Measurements from ENCODE around the gene AHCYL2.

Gene AHCYL2

GRCh38 chr7:129262324-129262723 lies 37.5 kb downstream of the AHCYL2 start:
- Histone ChIP-seq H3K36me3 (no peaks in the 10 kb centered on the region), H3K27ac (no peak overlapping the region), H3K27me3 (ENCODE audit: insufficient read depth, low read depth, severe bottlenecking) (no peaks in the 10 kb centered on the region), H3K4me3 (ENCODE audit: low read depth, low read length) (no peak overlapping the region), H3K9me3 (ENCODE audit: severe bottlenecking) (no peaks in the 10 kb centered on the region)
- TF ChIP-seq, protein P1, sequence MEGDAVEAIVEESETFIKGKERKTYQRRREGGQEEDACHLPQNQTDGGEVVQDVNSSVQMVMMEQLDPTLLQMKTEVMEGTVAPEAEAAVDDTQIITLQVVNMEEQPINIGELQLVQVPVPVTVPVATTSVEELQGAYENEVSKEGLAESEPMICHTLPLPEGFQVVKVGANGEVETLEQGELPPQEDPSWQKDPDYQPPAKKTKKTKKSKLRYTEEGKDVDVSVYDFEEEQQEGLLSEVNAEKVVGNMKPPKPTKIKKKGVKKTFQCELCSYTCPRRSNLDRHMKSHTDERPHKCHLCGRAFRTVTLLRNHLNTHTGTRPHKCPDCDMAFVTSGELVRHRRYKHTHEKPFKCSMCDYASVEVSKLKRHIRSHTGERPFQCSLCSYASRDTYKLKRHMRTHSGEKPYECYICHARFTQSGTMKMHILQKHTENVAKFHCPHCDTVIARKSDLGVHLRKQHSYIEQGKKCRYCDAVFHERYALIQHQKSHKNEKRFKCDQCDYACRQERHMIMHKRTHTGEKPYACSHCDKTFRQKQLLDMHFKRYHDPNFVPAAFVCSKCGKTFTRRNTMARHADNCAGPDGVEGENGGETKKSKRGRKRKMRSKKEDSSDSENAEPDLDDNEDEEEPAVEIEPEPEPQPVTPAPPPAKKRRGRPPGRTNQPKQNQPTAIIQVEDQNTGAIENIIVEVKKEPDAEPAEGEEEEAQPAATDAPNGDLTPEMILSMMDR (IDR thresholded peaks at IDR 0.05; ENCODE audit: low read depth, low read length): no peak
- no peak for DNase-seq

- Histone ChIP-seq H3K36me3 (no peaks in the 10 kb centered on the region), H3K4me3 (ENCODE audit: low read depth, low read length) (no peak overlapping the region), H3K27me3 (ENCODE audit: insufficient read depth, low read depth, severe bottlenecking) (no peaks in the 10 kb centered on the region), H3K27ac (no peak overlapping the region), H3K9me3 (ENCODE audit: severe bottlenecking) (no peaks in the 10 kb centered on the region)
- DNase-seq: no peak
- TF ChIP-seq, protein P1 (IDR thresholded peaks at IDR 0.05; ENCODE audit: low read depth, low read length): no peak
Measured at GRCh38 chr7:129263168-129263567, 38.3 kb downstream of the AHCYL2 start.

- TF ChIP-seq, protein P1 (IDR thresholded peaks at IDR 0.05; ENCODE audit: low read depth, low read length): no peak
- no peak overlapping the region for H3K4me3 ChIP-seq (ENCODE audit: low read depth, low read length)
- no peak overlapping the region for H3K27ac ChIP-seq
- no peaks in the 10 kb centered on the region for H3K36me3 ChIP-seq
- H3K27me3 ChIP-seq (ENCODE audit: insufficient read depth, low read depth, severe bottlenecking): no peaks in the 10 kb centered on the region
- no peaks in the 10 kb centered on the region for H3K9me3 ChIP-seq (ENCODE audit: severe bottlenecking)
- no peak for DNase-seq
Measured at GRCh38 chr7:129264534-129264933, 39.7 kb downstream of the AHCYL2 start.

GRCh38 chr7:129265328-129265727 lies 40.5 kb downstream of the AHCYL2 start:
- no peak for DNase-seq
- Histone ChIP-seq H3K27ac (no peak overlapping the region), H3K27me3 (ENCODE audit: insufficient read depth, low read depth, severe bottlenecking) (no peaks in the 10 kb centered on the region), H3K9me3 (ENCODE audit: severe bottlenecking) (no peaks in the 10 kb centered on the region), H3K36me3 (no peaks in the 10 kb centered on the region), H3K4me3 (ENCODE audit: low read depth, low read length) (no peak overlapping the region)
- TF ChIP-seq, protein P1 (IDR thresholded peaks at IDR 0.05; ENCODE audit: low read depth, low read length): no peak

GRCh38 chr7:129266181-129266580 lies 41.4 kb downstream of the AHCYL2 start:
- no peaks in the 10 kb centered on the region for H3K36me3 ChIP-seq
- no peaks in the 10 kb centered on the region for H3K9me3 ChIP-seq (ENCODE audit: severe bottlenecking)
- no peak overlapping the region for H3K4me3 ChIP-seq (ENCODE audit: low read depth, low read length)
- DNase-seq: no peak
- TF ChIP-seq, protein P1 (IDR thresholded peaks at IDR 0.05; ENCODE audit: low read depth, low read length): no peak
- no peaks in the 10 kb centered on the region for H3K27me3 ChIP-seq (ENCODE audit: insufficient read depth, low read depth, severe bottlenecking)
- H3K27ac ChIP-seq: no peak overlapping the region

DNA sequence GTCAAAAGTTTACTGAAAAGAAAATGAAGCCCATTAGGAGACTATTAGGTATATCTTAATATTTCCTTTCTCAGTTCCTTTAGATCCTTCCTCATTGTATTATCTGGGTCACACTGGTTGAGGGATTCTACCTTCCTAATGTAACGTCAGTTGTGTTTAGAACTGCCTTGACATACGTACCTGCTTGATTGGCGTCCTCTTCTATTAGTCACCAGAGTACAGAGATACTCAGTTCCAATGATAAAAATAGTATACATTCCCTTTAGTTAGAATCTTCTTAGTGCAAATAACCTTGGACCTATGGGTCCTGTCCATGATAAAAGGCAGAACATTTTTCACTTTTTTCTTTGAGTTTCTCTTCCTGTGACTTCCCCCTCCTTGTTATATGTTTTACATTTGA lies 45.2 kb downstream of the AHCYL2 start:
- H3K36me3 ChIP-seq: no peaks in the 10 kb centered on the region
- H3K4me3 ChIP-seq (ENCODE audit: low read depth, low read length): no peak overlapping the region
- TF ChIP-seq, protein P1 (IDR thresholded peaks at IDR 0.05; ENCODE audit: low read depth, low read length): no peak
- H3K27ac ChIP-seq: no peak overlapping the region
- peaks cover 3% of the 10 kb centered on the region for H3K9me3 ChIP-seq (ENCODE audit: severe bottlenecking)
- DNase-seq: no peak
- no peaks in the 10 kb centered on the region for H3K27me3 ChIP-seq (ENCODE audit: insufficient read depth, low read depth, severe bottlenecking)
